GM12864 (cell line): ENCODE results near the gene LLGL2.

Experiments used
- DNase-seq: peaks from one replicate; pipeline ENCODE4 v3.0.0-alpha.2; 2011; ENCODE audit warnings: low read depth
- H3K4me3 ChIP-seq: 2 replicates; pipeline ENCODE4 v1.5.1; 2011; ENCODE audit warnings: mild to moderate bottlenecking, low read depth, low read length, control low read depth
- CTCF ChIP-seq: IDR thresholded peaks from 2 replicates; pipeline ENCODE4 v1.5.1; 2011; ENCODE audit warnings: low read depth, mild to moderate bottlenecking, moderate library complexity, low read length, control low read depth, inconsistent platforms; ENCODE audit errors: missing control alignments

The LLGL2 gene

DNA sequence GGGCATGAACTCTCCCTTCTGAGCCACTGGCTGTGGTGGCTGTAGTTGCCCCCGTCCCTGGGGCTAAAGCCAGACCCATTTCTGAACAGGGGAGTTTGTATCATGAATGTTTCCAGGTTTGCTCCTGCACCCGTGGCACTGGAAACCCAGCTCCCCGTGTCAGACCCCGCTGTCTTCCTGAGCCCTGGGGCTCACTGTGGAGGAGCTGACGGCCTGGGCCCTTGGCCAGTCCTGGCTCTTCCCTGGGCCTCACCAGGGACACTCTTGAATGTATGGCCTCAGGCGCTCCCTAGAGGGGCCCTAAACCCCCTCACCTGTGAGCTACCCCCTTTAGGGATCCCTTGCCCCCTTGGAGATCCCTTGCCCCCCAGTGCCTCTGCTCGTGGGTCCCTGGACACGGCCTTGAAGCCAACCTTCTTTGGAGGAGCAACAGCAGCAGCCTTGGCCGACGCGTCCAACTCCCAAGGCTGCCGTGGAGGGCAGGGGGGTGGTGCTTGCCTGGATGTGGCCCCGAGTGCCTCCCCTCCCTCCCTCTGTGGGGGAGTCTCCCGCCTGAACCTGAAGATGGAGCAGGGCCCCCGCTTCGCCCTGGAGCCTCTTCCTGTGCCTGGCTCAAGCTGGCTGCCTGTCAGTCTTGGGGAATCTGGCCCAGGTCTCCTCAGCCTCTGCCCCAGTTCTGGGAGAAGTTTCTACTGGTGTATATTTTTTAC lies 26.0 kb upstream of the LLGL2 start:
- no peak overlapping the region for H3K4me3 ChIP-seq
- no peak for TF ChIP-seq CTCF
- no peak for DNase-seq

DNA sequence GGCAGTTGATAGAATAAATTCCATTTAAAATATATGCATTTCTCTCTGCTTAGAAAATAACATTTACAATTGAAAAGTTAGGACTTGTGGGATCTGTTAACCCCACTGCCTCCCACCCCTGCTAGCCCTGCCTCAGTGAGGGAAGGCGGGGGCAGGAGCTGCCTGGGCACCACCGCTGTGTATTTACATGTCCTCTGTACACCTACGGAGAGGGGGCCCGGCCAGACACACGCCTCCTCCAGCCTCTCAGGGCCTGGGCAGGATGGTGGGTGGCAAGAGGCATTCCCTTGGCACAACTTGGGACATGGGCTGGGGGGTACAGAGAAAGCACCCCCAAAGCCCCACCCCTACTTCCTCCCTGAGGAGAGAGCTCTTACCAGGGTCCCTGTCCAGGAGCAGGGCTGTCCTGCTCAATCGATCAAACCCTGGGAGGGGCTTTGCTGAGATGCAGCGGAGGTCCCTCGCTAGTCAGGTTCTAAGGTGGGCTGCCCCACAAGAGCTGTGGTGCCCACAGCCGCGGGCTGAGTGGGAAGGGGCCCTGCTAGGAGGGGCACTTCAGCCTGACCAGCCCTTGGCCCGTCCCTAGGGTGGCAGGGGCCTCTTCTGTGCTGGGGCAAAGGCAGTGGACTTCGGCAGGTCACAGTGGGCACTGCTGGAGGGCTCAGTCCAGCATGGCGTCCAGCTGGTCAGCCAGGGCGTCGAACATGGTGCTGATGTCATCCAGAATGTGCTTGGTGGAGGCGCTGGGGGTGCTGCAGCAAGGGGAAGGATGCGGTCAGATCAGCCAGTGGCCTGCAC lies 24.9 kb upstream of the LLGL2 start:
- TF ChIP-seq CTCF: no peak
- DNase-seq: no peak
- no peak overlapping the region for H3K4me3 ChIP-seq

DNA sequence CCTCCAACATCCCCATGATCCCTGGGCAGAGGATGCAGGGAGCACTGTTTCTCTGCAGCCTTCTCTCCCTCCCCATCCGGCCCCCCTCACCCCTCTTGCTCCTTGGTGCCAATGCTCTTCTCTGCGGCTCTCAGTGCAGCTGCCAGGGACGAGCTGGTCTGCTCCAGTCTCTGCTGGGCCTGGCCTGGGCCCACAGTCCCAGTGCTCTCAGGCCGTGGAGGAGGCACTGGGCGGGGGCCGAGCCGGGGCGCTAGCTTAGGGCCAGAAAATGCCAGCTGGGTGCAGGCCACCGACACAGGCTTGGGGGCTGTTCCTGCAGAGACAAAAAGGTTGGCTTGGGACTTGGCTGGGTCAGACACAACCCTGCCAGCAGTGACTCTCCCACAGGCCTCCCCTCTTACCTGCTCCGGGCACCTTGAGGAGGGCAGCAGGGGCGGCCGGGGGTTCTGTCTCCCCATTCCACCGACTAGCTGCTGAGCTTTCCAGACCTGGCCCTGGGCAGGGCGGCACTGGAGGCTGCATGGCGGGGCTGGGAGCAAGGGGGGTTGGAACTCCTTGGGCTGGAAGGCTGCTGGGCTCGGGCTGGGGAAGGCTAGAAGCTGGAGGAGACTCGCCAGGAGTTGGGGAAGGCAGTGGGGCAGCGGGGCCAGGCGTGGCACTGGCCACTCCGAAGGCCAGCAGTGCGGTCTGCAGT lies 24.0 kb upstream of the LLGL2 start:
- H3K4me3 ChIP-seq: no peak overlapping the region
- no peak for TF ChIP-seq CTCF
- no peak for DNase-seq

DNA sequence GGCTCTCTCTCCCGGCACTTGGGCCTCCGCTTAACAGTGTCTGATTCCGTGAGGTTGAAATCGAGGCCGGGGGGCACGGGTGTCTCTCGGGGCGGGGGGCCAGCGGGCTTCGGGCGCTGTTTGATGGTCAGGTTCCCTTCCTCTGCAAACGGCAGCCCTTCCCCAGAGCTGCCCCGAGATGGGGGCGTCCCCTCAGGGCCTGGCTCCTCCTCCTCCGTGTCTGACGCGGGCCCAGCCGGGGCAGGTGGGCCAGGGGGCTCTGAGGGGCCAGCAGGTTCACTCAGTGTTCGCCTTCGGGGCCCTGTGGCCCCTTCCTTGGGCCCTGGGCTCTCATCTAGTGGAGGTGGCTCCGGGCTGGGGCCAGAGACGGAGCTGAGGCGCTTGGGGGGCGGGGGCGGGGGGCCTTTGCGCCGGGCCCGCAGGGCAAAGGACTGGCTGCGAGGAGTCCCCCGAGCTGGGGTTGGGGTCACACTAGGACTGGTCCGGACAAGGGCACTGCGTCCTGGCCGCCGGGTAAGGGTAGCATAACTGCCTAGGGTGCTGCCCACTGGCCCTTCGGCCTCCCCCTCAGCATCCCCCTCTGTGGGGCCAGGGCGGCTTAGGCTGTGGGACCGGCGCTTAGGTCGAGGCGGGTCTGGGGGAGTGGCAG lies 23.3 kb upstream of the LLGL2 start:
- H3K4me3 ChIP-seq: no peak overlapping the region
- no peak for DNase-seq
- no peak for TF ChIP-seq CTCF

DNA sequence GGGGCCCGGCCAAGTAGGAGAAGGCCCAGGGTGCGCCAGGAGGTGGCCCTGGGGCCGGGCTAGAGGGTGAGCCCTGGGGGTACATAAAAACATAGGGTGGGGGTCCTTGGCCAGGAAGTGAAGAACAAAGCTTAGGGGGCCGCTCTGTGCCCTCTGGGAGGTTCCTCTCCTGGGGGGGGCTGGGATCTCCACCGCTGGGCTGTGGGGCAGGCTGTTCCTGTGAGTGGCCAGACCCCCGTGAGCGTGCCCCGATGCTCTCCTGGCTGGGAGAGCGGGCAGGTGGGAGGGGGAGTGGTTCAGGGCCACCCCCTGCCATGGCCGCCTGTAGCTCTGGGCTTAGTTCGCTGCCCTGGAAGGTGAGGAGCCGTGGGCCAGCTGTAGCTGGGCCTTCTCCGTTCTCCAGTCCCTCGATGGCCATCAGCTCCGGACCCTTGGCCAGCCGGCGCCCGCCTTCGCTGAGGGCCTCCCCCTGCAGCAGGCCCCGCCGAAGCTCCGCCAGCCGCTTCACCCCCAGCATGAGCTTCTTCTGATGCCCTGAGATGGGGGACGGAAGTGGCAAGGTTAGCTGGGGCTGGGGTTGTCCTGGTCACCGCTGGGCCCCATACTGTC lies 22.7 kb upstream of the LLGL2 start:
- no peak for TF ChIP-seq CTCF
- H3K4me3 ChIP-seq: no peak overlapping the region

DNA sequence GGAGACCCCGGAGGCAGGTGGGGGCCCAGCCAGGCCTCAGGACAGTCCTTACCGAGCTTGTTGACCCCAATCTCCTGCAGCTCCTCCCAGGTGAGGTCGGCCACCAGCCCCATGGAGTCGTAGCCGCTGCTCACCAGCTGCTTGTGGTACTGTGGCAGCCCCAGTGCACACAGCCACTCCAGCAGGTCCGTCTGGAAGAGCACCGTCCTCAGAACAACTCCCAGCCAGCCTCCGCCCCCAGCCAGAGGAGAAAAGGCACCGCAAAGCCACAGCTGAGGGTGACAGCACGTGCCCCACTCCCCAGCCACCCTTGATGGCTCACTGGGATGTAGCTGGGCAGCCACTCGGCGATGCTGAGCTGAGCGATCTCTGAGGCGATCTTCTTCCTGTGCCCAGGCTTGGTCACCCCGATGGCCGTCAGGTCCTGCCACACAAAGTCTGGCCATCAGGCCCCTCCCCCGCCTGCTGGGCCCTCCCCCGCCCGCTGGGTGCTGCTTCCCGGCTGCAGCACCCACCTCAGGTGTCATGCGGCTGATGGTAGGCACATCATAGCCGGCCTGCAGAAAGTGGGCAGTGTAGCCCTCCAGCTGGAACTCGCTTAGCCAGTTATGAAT lies 22.1 kb upstream of the LLGL2 start:
- H3K4me3 ChIP-seq: no peak overlapping the region
- TF ChIP-seq CTCF: no peak
- no peak for DNase-seq

More for the DNA sequence above, 22.7 kb upstream of the LLGL2 start:
- no peak for DNase-seq
